Hematopoietic multipotent progenitor cell treated with erythropoietin and hydrocortisone succinate and interleukin-3 and kit ligand, for 15 days (in vitro differentiated cells): ENCODE measurements around the gene KCNT2.

ENCODE experiments used
- DNase-seq: peaks from one replicate; pipeline ENCODE4 v3.0.0-alpha.2; 2015; ENCODE audit warnings: low spot score

The KCNT2 gene

GRCh38 chr1:196449460-196449859 lies 158.8 kb downstream of the KCNT2 start:
- no peak for DNase-seq

GRCh38 chr1:196445775-196446174 lies 162.5 kb downstream of the KCNT2 start:
- DNase-seq: no peak

GRCh38 chr1:196444634-196445033 lies 163.6 kb downstream of the KCNT2 start:
- no peak for DNase-seq

- no peak for DNase-seq
Measured at GRCh38 chr1:196442366-196442765, 165.9 kb downstream of the KCNT2 start.

GRCh38 chr1:196440711-196441110 lies 167.5 kb downstream of the KCNT2 start:
- no peak for DNase-seq

GRCh38 chr1:196438329-196438728 lies 169.9 kb downstream of the KCNT2 start:
- DNase-seq: no peak

- no peak for DNase-seq
Measured at GRCh38 chr1:196437671-196438070, 170.6 kb downstream of the KCNT2 start.

- DNase-seq: no peak
Measured at GRCh38 chr1:196433000-196433399, 175.2 kb downstream of the KCNT2 start.

- no peak for DNase-seq
Measured at GRCh38 chr1:196427976-196428734, 180.1 kb downstream of the KCNT2 start.

GRCh38 chr1:196425513-196425912 lies 182.7 kb downstream of the KCNT2 start:
- DNase-seq: no peak

GRCh38 chr1:196423612-196424011 lies 184.6 kb downstream of the KCNT2 start:
- DNase-seq: no peak

- no peak for DNase-seq
Measured at GRCh38 chr1:196418772-196419171, 189.5 kb downstream of the KCNT2 start.

- DNase-seq: no peak
Measured at GRCh38 chr1:196415978-196416377, 192.3 kb downstream of the KCNT2 start.

GRCh38 chr1:196412326-196412725 lies 195.9 kb downstream of the KCNT2 start:
- DNase-seq: no peak

GRCh38 chr1:196410768-196411167 lies 197.5 kb downstream of the KCNT2 start:
- no peak for DNase-seq

GRCh38 chr1:196409586-196409985 lies 198.7 kb downstream of the KCNT2 start:
- DNase-seq: no peak

GRCh38 chr1:196407358-196408051 lies 200.7 kb downstream of the KCNT2 start:
- DNase-seq: no peak

GRCh38 chr1:196405839-196406238 lies 202.4 kb downstream of the KCNT2 start:
- DNase-seq: no peak

GRCh38 chr1:196403803-196404690 lies 204.2 kb downstream of the KCNT2 start:
- no peak for DNase-seq

- DNase-seq: no peak
Measured at GRCh38 chr1:196401891-196402290, 206.3 kb downstream of the KCNT2 start.

GRCh38 chr1:196401452-196401833 lies 206.8 kb downstream of the KCNT2 start:
- no peak for DNase-seq
